Testis (tissue), 3 donors: Measurements from ENCODE around the gene DYNLT5. TPM values are rescaled to one million over a fixed set of nuclear protein-coding genes. Genes with fewer than 3 reads are reported as not detected.
"Not testable (repeated sequence)": the region's sequence is repeated elsewhere in the genome, so short reads cannot be mapped to it uniquely, and the experiment has no call there.

Source experiments
- DNase-seq: peaks from one replicate; pipeline ENCODE4 v3.0.0-alpha.2; 2019
- H3K27ac ChIP-seq, 2 donors: fragments of 200-600 bp; sonication (generic); one replicate each; pipeline ENCODE4 v1.5.1; 2019
- H3K27me3 ChIP-seq: fragments of 200-600 bp; sonication (generic); one replicate; pipeline ENCODE4 v1.5.1; 2019
- H3K36me3 ChIP-seq: fragments of 200-600 bp; sonication (generic); one replicate; pipeline ENCODE4 v1.5.1; 2017; ENCODE audit warnings: low read depth; ENCODE audit errors: missing control alignments
- H3K4me1 ChIP-seq: fragments of 200-600 bp; sonication (generic); one replicate; pipeline ENCODE4 v1.5.1; 2019
- H3K4me3 ChIP-seq, 2 donors: fragments of 200-600 bp; sonication (generic); one replicate each; pipeline ENCODE4 v1.5.1; 2017 to 2019
- H3K9me3 ChIP-seq: fragments of 200-600 bp; sonication (generic); one replicate; pipeline ENCODE4 v1.5.1; 2017
- CTCF ChIP-seq, 3 experiments: fragments of 450-650 bp in 2 of 3; fragments of 200-600 bp in 1 of 3; sonication (generic) in 1 of 3; IDR thresholded peaks; one replicate each; pipeline ENCODE4 v1.5.1; 2016 to 2019; ENCODE audit warnings: antibody characterized with exemption in 3 of 3, mild to moderate bottlenecking in 2 of 3, moderate library complexity in 1 of 3
- POLR2A ChIP-seq: fragments of 450-650 bp; IDR thresholded peaks from one replicate; pipeline ENCODE4 v1.6.1; 2017; ENCODE audit warnings: antibody characterized with exemption, mild to moderate bottlenecking, moderate library complexity
- WGBS, 2 donors: methylation state at CpG; one replicate each; pipeline ENCODE4 v1.1.5; 2018; 5-methylcytosine and 5-hydroxymethylcytosine counted together
- intact Hi-C: fragments of 100-400 bp; cut with DNase I; formaldehyde crosslinking; loops from one replicate; pipeline ENCODE4 v1.15.1; 2023; ENCODE audit warnings: low total_unique reads
- polyA plus RNA-seq: library from polyadenylated mRNA; stranded (reverse); fragments of 350-450 nt; fragmentation: Illumina TruSeq; extraction: RNeasy Lipid Tissue Mini Kit (QIAGEN cat#74804); gene quantifications from one replicate; pipeline ENCODE4 v1.2.3, GENCODE V29; 2014; ENCODE audit warnings: low read depth, low replicate concordance; ENCODE audit not compliant: insufficient read depth
- total RNA-seq, 2 donors: library from RNA; depleted of rRNA; stranded (reverse); fragments of >200 nt; gene quantifications; one replicate each; pipeline ENCODE4 v1.2.3, GENCODE V29; 2016

DYNLT5 gene
- total and polyA plus RNA-seq, 3 donors from 2014 or later, result 1.6 TPM; not detected in 2

- 3 to 73% methylated on average over 1 of the region's 1 CpG for WGBS, 2 donors
These were observed 19.7 kb upstream of the DYNLT5 start for GRCh38 chr1:66732407-66733166.

GRCh38 chr1:66733348-66734017 lies 18.8 kb upstream of the DYNLT5 start:
- no peak for DNase-seq
- Histone ChIP-seq H3K27ac (no peak overlapping the region), H3K9me3 (no peaks in the 10 kb centered on the region), H3K27me3 (no peaks in the 10 kb centered on the region), H3K36me3 (no peaks in the 10 kb centered on the region), H3K4me1 (no peaks in the 10 kb centered on the region), H3K4me3 (no peak overlapping the region)
- intact Hi-C loops, result no loop called here
- 73 to 80% methylated on average over 7 of the region's 7 CpGs for WGBS, 2 donors
- TF ChIP-seq CTCF (IDR thresholded peaks at IDR 0.05) (no peak), POLR2A (no peak)

More at GRCh38 chr1:66732407-66733166, 19.7 kb upstream of the DYNLT5 start:
- TF ChIP-seq POLR2A (no peak), CTCF (IDR thresholded peaks at IDR 0.05) (no peak)
- Histone ChIP-seq H3K27me3 (no peaks in the 10 kb centered on the region), H3K36me3 (no peaks in the 10 kb centered on the region), H3K9me3 (no peaks in the 10 kb centered on the region), H3K4me3 (no peak overlapping the region), H3K4me1 (no peaks in the 10 kb centered on the region), H3K27ac (no peak overlapping the region)
- intact Hi-C loops, result no loop called here
- DNase-seq, result no peak

- intact Hi-C loops, H3K4me1 ChIP-seq, H3K36me3 ChIP-seq, H3K4me3 ChIP-seq, H3K27me3 ChIP-seq, H3K9me3 ChIP-seq, H3K27ac ChIP-seq, DNase-seq: not testable (repeated sequence)
- WGBS, 2 donors, result 76 to 78% methylated on average over 6 of the region's 6 CpGs
These were observed 17.7 kb upstream of the DYNLT5 start for GRCh38 chr1:66734531-66734930.

- WGBS, 2 donors, result 85 to 91% methylated on average over 2 of the region's 2 CpGs
These were observed 14.4 kb upstream of the DYNLT5 start for GRCh38 chr1:66737836-66738235.

GRCh38 chr1:66739401-66740157 lies 12.7 kb upstream of the DYNLT5 start:
- TF ChIP-seq POLR2A (no peak), CTCF (IDR thresholded peaks at IDR 0.05) (no peak)
- Histone ChIP-seq H3K36me3 (no peaks in the 10 kb centered on the region), H3K4me1 (no peaks in the 10 kb centered on the region), H3K4me3 (no peak overlapping the region), H3K27me3 (no peaks in the 10 kb centered on the region), H3K27ac (no peak overlapping the region), H3K9me3 (no peaks in the 10 kb centered on the region)
- DNase-seq, result no peak
- intact Hi-C loops, result no loop called here
- WGBS, 2 donors, result 72 to 79% methylated on average over 8 to 9 of the region's 9 CpGs

More at GRCh38 chr1:66737836-66738235, 14.4 kb upstream of the DYNLT5 start:
- Histone ChIP-seq H3K27ac (no peak overlapping the region), H3K4me1 (no peaks in the 10 kb centered on the region), H3K9me3 (no peaks in the 10 kb centered on the region), H3K4me3 (no peak overlapping the region), H3K27me3 (no peaks in the 10 kb centered on the region), H3K36me3 (no peaks in the 10 kb centered on the region)
- intact Hi-C loops, result no loop called here
- DNase-seq, result no peak
- no peak for TF ChIP-seq POLR2A
